GM21390 (cell line): ENCODE results near the gene NFKB2.

Experiments
- ATAC-seq: cut with Tn5 transposase; IDR thresholded peaks from one replicate; pipeline ENCODE4 v1.9.1; 2021; ENCODE audit not compliant: unreplicated experiment

NFKB2 gene

GRCh38 chr10:102394079-102394800 is 1.3 kb upstream of the NFKB2 start:
- ATAC-seq = peak; percentile 77

GRCh38 chr10:102394801-102395399 is 605 bp upstream of the NFKB2 start:
- ATAC-seq = peak; percentile 1

GRCh38 chr10:102396317-102396650 is 779 bp downstream of the NFKB2 start:
- no peak for ATAC-seq

GRCh38 chr10:102396730-102397151 is 1.2 kb downstream of the NFKB2 start:
- ATAC-seq = no peak

GRCh38 chr10:102397222-102398171 is 2.0 kb downstream of the NFKB2 start:
- no peak for ATAC-seq

- ATAC-seq = no peak
Measured at GRCh38 chr10:102398172-102399020, 2.9 kb downstream of the NFKB2 start.

- ATAC-seq = peak; percentile 42
Measured at GRCh38 chr10:102399217-102400021, 3.9 kb downstream of the NFKB2 start.

GRCh38 chr10:102400076-102400475 is 4.6 kb downstream of the NFKB2 start:
- no peak for ATAC-seq

- no peak for ATAC-seq
Measured at GRCh38 chr10:102400598-102401341, 5.3 kb downstream of the NFKB2 start.

GRCh38 chr10:102401342-102401654 is 5.8 kb downstream of the NFKB2 start:
- ATAC-seq = no peak

GRCh38 chr10:102401735-102402511 is 6.4 kb downstream of the NFKB2 start:
- no peak for ATAC-seq

- ATAC-seq = no peak
Measured at GRCh38 chr10:102402512-102402896, 7.0 kb downstream of the NFKB2 start.

- no peak for ATAC-seq
Measured at GRCh38 chr10:102403115-102403514, 7.6 kb downstream of the NFKB2 start.

- no peak for ATAC-seq
Measured at GRCh38 chr10:102404361-102405107, 9.0 kb downstream of the NFKB2 start.

GRCh38 chr10:102405108-102405571 is 9.6 kb downstream of the NFKB2 start:
- no peak for ATAC-seq

- ATAC-seq = no peak
Measured at GRCh38 chr10:102405632-102406031, 10.1 kb downstream of the NFKB2 start.

GRCh38 chr10:102406815-102407214 is 11.3 kb downstream of the NFKB2 start:
- no peak for ATAC-seq
